Measurements from ENCODE around the gene FCMR. TPM values are rescaled to one million over a fixed set of nuclear protein-coding genes. Genes with fewer than 3 reads are reported as not detected.

The FCMR gene
- total and polyA plus RNA-seq, 9 of the 15 experiments (the other 6 are each of a cell fraction or from before 2014, with no cell fraction given) = 0.11 to 0.82 (median 0.20) TPM; not detected in 5

DNA sequence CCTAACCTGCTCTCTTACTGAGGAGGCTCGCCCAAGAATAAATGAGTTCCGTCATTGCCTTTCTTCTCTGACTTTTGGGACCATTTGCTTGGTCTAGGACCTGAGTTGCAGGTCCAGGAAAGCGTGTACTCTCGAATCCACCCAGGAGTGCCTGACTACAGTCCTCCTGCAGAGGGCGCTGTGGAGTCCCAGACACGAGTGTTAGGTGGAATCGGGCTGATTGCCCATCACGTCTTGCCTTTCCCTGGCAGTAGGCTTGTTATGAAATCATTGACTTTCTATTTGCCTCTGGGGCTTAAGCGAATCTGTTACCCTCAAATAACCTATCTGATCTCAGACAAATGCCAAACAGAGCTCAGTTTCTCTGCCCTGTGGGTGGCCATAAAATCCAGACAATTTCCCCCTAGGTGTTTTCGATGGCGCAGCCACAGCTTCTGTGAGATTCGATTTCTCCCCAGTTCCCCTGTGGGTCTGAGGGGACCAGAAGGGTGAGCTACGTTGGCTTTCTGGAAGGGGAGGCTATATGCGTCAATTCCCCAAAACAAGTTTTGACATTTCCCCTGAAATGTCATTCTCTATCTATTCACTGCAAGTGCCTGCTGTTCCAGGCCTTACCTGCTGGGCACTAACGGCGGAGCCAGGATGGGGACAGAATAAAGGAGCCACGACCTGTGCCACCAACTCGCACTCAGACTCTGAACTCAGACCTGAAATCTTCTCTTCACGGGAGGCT is 56.6 kb downstream of the FCMR start, which contains the start of gene IL20 (continued):
- TF ChIP-seq NR2C2 (CRISPR knock-in tag; IDR thresholded peaks at IDR 0.05) (no peak), NR2C2 (tag; IDR thresholded peaks at IDR 0.05) (no peak), JUN (IDR thresholded peaks at IDR 0.05; ENCODE audit: borderline replicate concordance, low read depth, low read length) (no peak), JUN (CRISPR knock-in tag; IDR thresholded peaks at IDR 0.05; ENCODE audit: borderline replicate concordance) (no peak), KDM1A (IDR thresholded peaks at IDR 0.05) (0 out of 4 replicates have a peak, but pooled peaks of 1 of the 2 experiments have one; percentile 13), ZZZ3 (IDR thresholded peaks at IDR 0.05) (no peak), NR1H2 (CRISPR knock-in tag; IDR thresholded peaks at IDR 0.05) (0 out of 2 replicates have a peak, but pooled peaks have one; percentile 82), GATA2 (CRISPR knock-in tag; IDR thresholded peaks at IDR 0.05) (no peak), NRF1 (conservative IDR thresholded peaks at IDR 0.05 in 1 of 2, IDR thresholded peaks at IDR 0.05 in 1 of 2) (no peak), ZNF41 (CRISPR knock-in tag; conservative IDR thresholded peaks at IDR 0.05) (no peak), NFYB (IDR thresholded peaks at IDR 0.05; ENCODE audit: extremely low read depth, insufficient read length) (no peak), ZNF217 (CRISPR knock-in tag; IDR thresholded peaks at IDR 0.05) (no peak), ZNF121 (CRISPR knock-in tag; conservative IDR thresholded peaks at IDR 0.05) (no peak), RFX7 (CRISPR knock-in tag; IDR thresholded peaks at IDR 0.05) (no peak), ZNF561 (CRISPR knock-in tag; conservative IDR thresholded peaks at IDR 0.05) (no peak), BRD9 (IDR thresholded peaks at IDR 0.05; ENCODE audit: low read depth, partially characterized antibody) (no peak), ZNF431 (CRISPR knock-in tag; IDR thresholded peaks at IDR 0.05) (no peak), MCM2 (IDR thresholded peaks at IDR 0.05; ENCODE audit: low read depth) (no peak), ZBTB17 (CRISPR knock-in tag; IDR thresholded peaks at IDR 0.05) (no peak), ZFP1 (CRISPR knock-in tag; IDR thresholded peaks at IDR 0.05) (no peak), MAFK (IDR thresholded peaks at IDR 0.05; ENCODE audit: low read length) (no peak), ZNF232 (CRISPR knock-in tag; IDR thresholded peaks at IDR 0.05) (no peak)
- TF ChIP-seq, protein P1, sequence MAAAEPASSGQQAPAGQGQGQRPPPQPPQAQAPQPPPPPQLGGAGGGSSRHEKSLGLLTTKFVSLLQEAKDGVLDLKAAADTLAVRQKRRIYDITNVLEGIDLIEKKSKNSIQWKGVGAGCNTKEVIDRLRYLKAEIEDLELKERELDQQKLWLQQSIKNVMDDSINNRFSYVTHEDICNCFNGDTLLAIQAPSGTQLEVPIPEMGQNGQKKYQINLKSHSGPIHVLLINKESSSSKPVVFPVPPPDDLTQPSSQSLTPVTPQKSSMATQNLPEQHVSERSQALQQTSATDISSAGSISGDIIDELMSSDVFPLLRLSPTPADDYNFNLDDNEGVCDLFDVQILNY (CRISPR knock-in tag; IDR thresholded peaks at IDR 0.05) = no peak
- TF ChIP-seq, protein P2, sequence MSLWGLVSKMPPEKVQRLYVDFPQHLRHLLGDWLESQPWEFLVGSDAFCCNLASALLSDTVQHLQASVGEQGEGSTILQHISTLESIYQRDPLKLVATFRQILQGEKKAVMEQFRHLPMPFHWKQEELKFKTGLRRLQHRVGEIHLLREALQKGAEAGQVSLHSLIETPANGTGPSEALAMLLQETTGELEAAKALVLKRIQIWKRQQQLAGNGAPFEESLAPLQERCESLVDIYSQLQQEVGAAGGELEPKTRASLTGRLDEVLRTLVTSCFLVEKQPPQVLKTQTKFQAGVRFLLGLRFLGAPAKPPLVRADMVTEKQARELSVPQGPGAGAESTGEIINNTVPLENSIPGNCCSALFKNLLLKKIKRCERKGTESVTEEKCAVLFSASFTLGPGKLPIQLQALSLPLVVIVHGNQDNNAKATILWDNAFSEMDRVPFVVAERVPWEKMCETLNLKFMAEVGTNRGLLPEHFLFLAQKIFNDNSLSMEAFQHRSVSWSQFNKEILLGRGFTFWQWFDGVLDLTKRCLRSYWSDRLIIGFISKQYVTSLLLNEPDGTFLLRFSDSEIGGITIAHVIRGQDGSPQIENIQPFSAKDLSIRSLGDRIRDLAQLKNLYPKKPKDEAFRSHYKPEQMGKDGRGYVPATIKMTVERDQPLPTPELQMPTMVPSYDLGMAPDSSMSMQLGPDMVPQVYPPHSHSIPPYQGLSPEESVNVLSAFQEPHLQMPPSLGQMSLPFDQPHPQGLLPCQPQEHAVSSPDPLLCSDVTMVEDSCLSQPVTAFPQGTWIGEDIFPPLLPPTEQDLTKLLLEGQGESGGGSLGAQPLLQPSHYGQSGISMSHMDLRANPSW (CRISPR knock-in tag; IDR thresholded peaks at IDR 0.05) = no peak
- TF ChIP-seq, protein P3, sequence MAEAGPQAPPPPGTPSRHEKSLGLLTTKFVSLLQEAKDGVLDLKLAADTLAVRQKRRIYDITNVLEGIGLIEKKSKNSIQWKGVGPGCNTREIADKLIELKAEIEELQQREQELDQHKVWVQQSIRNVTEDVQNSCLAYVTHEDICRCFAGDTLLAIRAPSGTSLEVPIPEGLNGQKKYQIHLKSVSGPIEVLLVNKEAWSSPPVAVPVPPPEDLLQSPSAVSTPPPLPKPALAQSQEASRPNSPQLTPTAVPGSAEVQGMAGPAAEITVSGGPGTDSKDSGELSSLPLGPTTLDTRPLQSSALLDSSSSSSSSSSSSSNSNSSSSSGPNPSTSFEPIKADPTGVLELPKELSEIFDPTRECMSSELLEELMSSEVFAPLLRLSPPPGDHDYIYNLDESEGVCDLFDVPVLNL (CRISPR knock-in tag; IDR thresholded peaks at IDR 0.05; ENCODE audit: low read depth) = no peak

Measured in K562 (cell line).